Motor neuron (in vitro differentiated cells): ENCODE results near the gene USP12. TPM values are rescaled to one million over a fixed set of nuclear protein-coding genes. Genes with fewer than 3 reads are reported as not detected.
"Not testable (repeated sequence)": the region's sequence is repeated elsewhere in the genome, so short reads cannot be mapped to it uniquely, and the experiment has no call there.

Experiments
- ATAC-seq, 8 experiments: fragments of 200-7000 bp; cut with Tn5 transposase; replicated peaks in 6 of 8; 2 replicates each; pipeline ENCODE4 v1.8.0; 2021; ENCODE audit warnings: mild to moderate bottlenecking in 8 of 8, moderate library complexity in 8 of 8
- H3K27ac ChIP-seq, 2 donors: fragments of 250-450 bp; sonication (Bioruptor Pico); 2 replicates each; pipeline ENCODE4 v1.9.0; 2021; ENCODE audit warnings: antibody characterized with exemption in 2 of 2, mild to moderate bottlenecking in 2 of 2, moderate library complexity in 1 of 2
- H3K4me1 ChIP-seq, 2 donors: fragments of 250-450 bp; sonication (Bioruptor Pico); replicated peaks in 1 of 2; 2 replicates each; pipeline ENCODE4 v1.6.1; 2021; ENCODE audit warnings: antibody characterized with exemption in 2 of 2, mild to moderate bottlenecking in 2 of 2, moderate library complexity in 1 of 2
- H3K4me3 ChIP-seq, 5 donors: fragments of 250-450 bp; sonication (Bioruptor Pico); 2 replicates each; pipeline ENCODE4 v1.9.0; 2021; ENCODE audit warnings: antibody characterized with exemption in 5 of 5, mild to moderate bottlenecking in 5 of 5, moderate library complexity in 4 of 5
- WGBS, 10 experiments: fragments of 450-650 bp; shearing (Covaris generic); methylation state at CpG; one replicate each; pipeline ENCODE4 v1.0.0; 2022; 5-methylcytosine and 5-hydroxymethylcytosine counted together
- in situ Hi-C, 9 experiments: fragments of 400-800 bp; cut with MboI; loops; one replicate each; pipeline ENCODE4 v1.15.0; 2021; ENCODE audit warnings: low sequenced_read_pairs in 9 of 9, low pct_unique_long_range_greater_than_20kb in 2 of 9; ENCODE audit not compliant: unreplicated experiment in 9 of 9
- total RNA-seq, 8 experiments: library from RNA; unstranded; fragments of 300-600 nt; gene quantifications; 2 replicates each; pipeline versions ENCODE4 v1.2.3 to v1.2.4, GENCODE V29; 2022

USP12 gene
- total RNA-seq, 8 experiments from 2014 or later, result 13.7 to 38.0 (median 18.3) TPM

GRCh38 chr13:27091451-27091850, 80.2 kb downstream of the USP12 start:
- in situ Hi-C loops, result no loop called here
- peak in 2 of 8 experiments; percentile 13 to 63 for ATAC-seq
- no peak overlapping the region for H3K4me3 ChIP-seq
- H3K4me1 ChIP-seq, result no peaks in the 10 kb centered on the region
- 58 to 100% (median 95%) methylated on average over 1 to 4 of the region's 4 CpGs; no CpG with 5 or more reads in 2 of the 10 experiments for whole genome bisulfite sequencing, 10 experiments
- H3K27ac ChIP-seq, result no peak overlapping the region

GRCh38 chr13:27088619-27089018, 83.0 kb downstream of the USP12 start:
- no peaks in the 10 kb centered on the region for H3K4me1 ChIP-seq
- whole genome bisulfite sequencing, 10 experiments, result 50 to 100% (median 76%) methylated on average over 1 to 3 of the region's 3 CpGs
- no peak for ATAC-seq

GRCh38 chr13:27086599-27087265, 84.9 kb downstream of the USP12 start:
- H3K27ac ChIP-seq, result no peak overlapping the region
- in situ Hi-C loops, result no loop called here
- ATAC-seq, result no peak
- H3K4me3 ChIP-seq, result no peak overlapping the region
- 55 to 100% (median 87%) methylated on average over 2 to 6 of the region's 6 CpGs for WGBS, 10 experiments
- no peaks in the 10 kb centered on the region for H3K4me1 ChIP-seq

More at GRCh38 chr13:27088619-27089018, 83.0 kb downstream of the USP12 start:
- Histone ChIP-seq H3K27ac (no peak overlapping the region), H3K4me3 (no peak overlapping the region)
- in situ Hi-C loops, result no loop called here

- Histone ChIP-seq H3K4me3 (no peak overlapping the region), H3K4me1 (no peaks in the 10 kb centered on the region), H3K27ac (no peak overlapping the region)
- ATAC-seq, result no peak
- WGBS, 10 experiments, result 86 to 100% (median 100%) methylated on average over 1 to 4 of the region's 4 CpGs; no CpG with 5 or more reads in 2 of the 10 experiments
- in situ Hi-C loops, result no loop called here
Observed at GRCh38 chr13:27083183-27083582, 88.4 kb downstream of the USP12 start.

- no peak for ATAC-seq
- no peak overlapping the region for H3K27ac ChIP-seq
- no peaks in the 10 kb centered on the region for H3K4me1 ChIP-seq
- H3K4me3 ChIP-seq, result no peak overlapping the region
- in situ Hi-C loops, result no loop called here
- WGBS, 10 experiments, result 40 to 100% (median 90%) methylated on average over 1 to 4 of the region's 4 CpGs
Observed at GRCh38 chr13:27081893-27082679, 89.5 kb downstream of the USP12 start.

GRCh38 chr13:27080018-27080948, 91.3 kb downstream of the USP12 start:
- H3K4me3 ChIP-seq, result no peak overlapping the region

GRCh38 chr13:27079421-27079958, 92.1 kb downstream of the USP12 start:
- in situ Hi-C loops, result no loop called here
- WGBS, 10 experiments, result 0 to 81% (median 55%) methylated on average over 1 to 3 of the region's 3 CpGs; no CpG with 5 or more reads in 4 of the 10 experiments
- no peaks in the 10 kb centered on the region for H3K4me1 ChIP-seq
- no peak overlapping the region for H3K27ac ChIP-seq
- H3K4me3 ChIP-seq, result no peak overlapping the region
- ATAC-seq, result peak in 4 of 8 experiments; percentile 15 to 96 (median 50)

More at GRCh38 chr13:27080018-27080948, 91.3 kb downstream of the USP12 start:
- in situ Hi-C loops, result no loop called here
- no peaks in the 10 kb centered on the region for H3K4me1 ChIP-seq
- no peak overlapping the region for H3K27ac ChIP-seq
- 80 to 98% (median 97%) methylated on average over 1 to 6 of the region's 6 CpGs; no CpG with 5 or more reads in 3 of the 10 experiments for WGBS, 10 experiments
- no peak for ATAC-seq

GRCh38 chr13:27077451-27077850, 94.2 kb downstream of the USP12 start:
- WGBS, 10 experiments, result 36 to 100% (median 78%) methylated on average over 1 of the region's 1 CpG
- ATAC-seq, result no peak
- in situ Hi-C loops, result no loop called here
- no peak overlapping the region for H3K27ac ChIP-seq
- H3K4me1 ChIP-seq, result no peaks in the 10 kb centered on the region
- H3K4me3 ChIP-seq, result no peak overlapping the region

- ATAC-seq, result no peak
- H3K27ac ChIP-seq, result no peak overlapping the region
- H3K4me3 ChIP-seq, result no peak overlapping the region
- H3K4me1 ChIP-seq, result no peaks in the 10 kb centered on the region
- in situ Hi-C loops, result no loop called here
Observed at GRCh38 chr13:27076421-27076820, 95.2 kb downstream of the USP12 start.

- H3K4me1 ChIP-seq, result no peaks in the 10 kb centered on the region
- in situ Hi-C loops, result no loop called here
- WGBS, 10 experiments, result 100% methylated on average over 1 of the region's 1 CpG; no CpG with 5 or more reads in 9 of the 10 experiments
- H3K27ac ChIP-seq, result no peak overlapping the region
- ATAC-seq, result no peak
- H3K4me3 ChIP-seq, result no peak overlapping the region
Observed at GRCh38 chr13:27073186-27073585, 98.4 kb downstream of the USP12 start.

- in situ Hi-C loops, result not testable (repeated sequence)
- 67 to 100% (median 100%) methylated on average over 1 of the region's 1 CpG; no CpG with 5 or more reads in 2 of the 10 experiments for WGBS, 10 experiments
Observed at GRCh38 chr13:27066123-27066522, 105.5 kb downstream of the USP12 start.

GRCh38 chr13:27065582-27065981, 106.0 kb downstream of the USP12 start:
- Histone ChIP-seq H3K4me3 (no peak overlapping the region), H3K27ac (no peak overlapping the region), H3K4me1 (no peaks in the 10 kb centered on the region)
- in situ Hi-C loops, result no loop called here
- no peak for ATAC-seq

More at GRCh38 chr13:27066123-27066522, 105.5 kb downstream of the USP12 start:
- ATAC-seq, H3K27ac ChIP-seq, H3K4me3 ChIP-seq, H3K4me1 ChIP-seq: not testable (repeated sequence)
